Nephron progenitor cell (in vitro differentiated cells): ENCODE data around the gene GALNT18.

Experiments
- DNase-seq: peaks from one replicate; pipeline ENCODE4 v3.0.0; 2021
- H3K27ac Mint-ChIP-seq: 2 replicates; pipeline ENCODE4 v1.8.0; 2021; ENCODE audit warnings: mild to moderate bottlenecking, moderate library complexity, mixed read lengths
- H3K27me3 Mint-ChIP-seq: 2 replicates; pipeline ENCODE4 v1.8.0; 2021; ENCODE audit warnings: mild to moderate bottlenecking, low read depth, mixed read lengths; ENCODE audit not compliant: poor library complexity
- H3K36me3 Mint-ChIP-seq: 2 replicates; pipeline ENCODE4 v1.8.0; 2021; ENCODE audit warnings: low read depth, mixed read lengths
- H3K4me1 Mint-ChIP-seq: 2 replicates; pipeline ENCODE4 v1.8.0; 2021; ENCODE audit warnings: mixed read lengths
- H3K4me3 Mint-ChIP-seq: 2 replicates; pipeline ENCODE4 v1.8.0; 2021; ENCODE audit warnings: mild to moderate bottlenecking, moderate library complexity, mixed read lengths
- H3K9me3 Mint-ChIP-seq: 2 replicates; pipeline ENCODE4 v1.8.0; 2021; ENCODE audit warnings: mild to moderate bottlenecking, moderate library complexity, mixed read lengths
- TF ChIP-seq, protein P1 (sequence below): fragments of 200-600 bp; sonication (generic); IDR thresholded peaks from 2 replicates; pipeline ENCODE4 v1.5.0; 2021; ENCODE audit warnings: antibody characterized with exemption

The GALNT18 gene

DNA sequence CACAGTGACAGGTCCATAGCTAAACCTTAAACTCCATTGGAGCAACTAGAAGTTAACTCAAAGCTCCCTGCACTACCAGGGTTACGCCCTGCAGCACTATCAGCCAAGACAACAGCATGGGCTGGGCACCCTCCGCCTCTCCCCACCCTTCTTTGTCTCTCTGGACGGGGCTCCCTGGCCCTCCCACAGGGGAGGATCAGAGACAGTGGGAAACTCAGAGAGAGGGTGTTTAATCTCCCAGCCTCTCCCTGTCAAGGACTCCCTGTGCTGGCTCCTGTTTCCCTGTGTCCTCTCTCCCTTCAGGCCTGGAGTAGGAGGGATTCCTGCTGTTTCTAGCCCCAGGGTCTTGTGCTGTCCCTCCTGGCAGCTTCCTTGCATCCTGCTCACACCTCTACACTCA is 211.9 kb downstream of the GALNT18 start:
- no peaks in the 10 kb centered on the region for H3K36me3 Mint-ChIP-seq
- TF ChIP-seq, protein P1, sequence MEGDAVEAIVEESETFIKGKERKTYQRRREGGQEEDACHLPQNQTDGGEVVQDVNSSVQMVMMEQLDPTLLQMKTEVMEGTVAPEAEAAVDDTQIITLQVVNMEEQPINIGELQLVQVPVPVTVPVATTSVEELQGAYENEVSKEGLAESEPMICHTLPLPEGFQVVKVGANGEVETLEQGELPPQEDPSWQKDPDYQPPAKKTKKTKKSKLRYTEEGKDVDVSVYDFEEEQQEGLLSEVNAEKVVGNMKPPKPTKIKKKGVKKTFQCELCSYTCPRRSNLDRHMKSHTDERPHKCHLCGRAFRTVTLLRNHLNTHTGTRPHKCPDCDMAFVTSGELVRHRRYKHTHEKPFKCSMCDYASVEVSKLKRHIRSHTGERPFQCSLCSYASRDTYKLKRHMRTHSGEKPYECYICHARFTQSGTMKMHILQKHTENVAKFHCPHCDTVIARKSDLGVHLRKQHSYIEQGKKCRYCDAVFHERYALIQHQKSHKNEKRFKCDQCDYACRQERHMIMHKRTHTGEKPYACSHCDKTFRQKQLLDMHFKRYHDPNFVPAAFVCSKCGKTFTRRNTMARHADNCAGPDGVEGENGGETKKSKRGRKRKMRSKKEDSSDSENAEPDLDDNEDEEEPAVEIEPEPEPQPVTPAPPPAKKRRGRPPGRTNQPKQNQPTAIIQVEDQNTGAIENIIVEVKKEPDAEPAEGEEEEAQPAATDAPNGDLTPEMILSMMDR, result no peak
- no peak overlapping the region for H3K4me3 Mint-ChIP-seq
- peaks cover 34% of the 10 kb centered on the region for H3K4me1 Mint-ChIP-seq
- DNase-seq, result no peak
- H3K27ac Mint-ChIP-seq, result peak overlapping the region; percentile 78
- peaks cover 12% of the 10 kb centered on the region for H3K27me3 Mint-ChIP-seq
- H3K9me3 Mint-ChIP-seq, result no peaks in the 10 kb centered on the region

DNA sequence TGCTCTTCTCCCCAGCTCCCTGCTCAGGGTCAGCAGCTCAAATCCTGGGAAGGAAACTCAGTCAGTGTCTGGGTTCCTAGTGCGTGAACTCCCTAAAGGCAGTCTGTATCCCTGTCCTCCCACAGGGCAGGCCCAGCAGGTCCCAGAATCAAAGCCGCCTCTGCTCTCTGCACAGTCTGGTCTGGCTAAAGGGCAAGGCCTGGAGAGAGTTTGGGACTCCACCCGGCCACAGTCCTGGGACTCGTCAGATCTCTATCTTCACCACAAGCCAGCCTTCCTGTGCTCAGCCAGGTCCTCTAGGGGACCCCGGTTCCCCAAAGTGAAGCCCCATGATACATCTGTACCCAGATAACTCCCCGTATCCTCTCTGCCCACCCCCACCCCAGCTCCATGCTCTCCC is 212.6 kb downstream of the GALNT18 start:
- Mint-ChIP-seq H3K4me3 (no peak overlapping the region), H3K4me1 (peaks cover 40% of the 10 kb centered on the region), H3K27me3 (peaks cover 12% of the 10 kb centered on the region), H3K9me3 (no peaks in the 10 kb centered on the region), H3K27ac (no peak overlapping the region), H3K36me3 (no peaks in the 10 kb centered on the region)
- TF ChIP-seq, protein P1, result no peak
- no peak for DNase-seq

DNA sequence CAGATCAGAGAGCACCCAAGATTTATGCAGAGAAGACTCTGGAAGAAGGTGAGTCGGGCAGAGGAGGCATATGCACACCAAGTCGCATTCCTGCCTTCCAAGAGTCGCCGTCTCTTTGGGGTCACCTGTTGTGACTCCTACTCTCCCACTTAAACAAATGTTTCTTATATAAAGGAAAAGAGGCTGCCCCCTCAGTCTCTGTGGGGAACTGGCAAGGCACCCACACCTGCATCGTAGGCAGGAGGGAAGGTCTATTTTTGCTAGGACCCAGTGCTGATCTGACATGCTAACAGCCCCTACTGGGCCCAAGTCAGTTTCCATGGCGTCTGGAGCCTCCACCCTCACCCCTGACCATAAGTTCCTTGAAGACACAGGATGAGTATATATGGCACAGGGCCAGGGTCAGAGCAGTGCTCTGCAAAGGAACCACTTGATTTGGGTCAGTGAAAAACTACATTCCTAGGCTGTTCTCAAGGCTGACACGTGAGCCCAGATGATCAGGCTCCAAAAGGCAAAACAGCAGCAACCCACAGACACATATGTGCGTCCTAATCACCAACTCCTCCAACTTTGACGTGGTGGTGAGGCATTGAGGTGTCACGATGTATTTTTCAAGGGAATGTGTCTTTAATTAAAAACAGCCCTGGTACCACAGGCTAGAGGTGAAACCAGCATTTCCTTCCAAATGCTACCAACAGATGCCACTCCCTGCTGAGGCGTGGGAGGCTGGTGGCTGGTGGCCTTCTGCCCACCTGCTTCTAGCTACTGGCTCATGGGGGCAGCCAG is 213.2 kb downstream of the GALNT18 start:
- Mint-ChIP-seq H3K27ac (no peak overlapping the region), H3K9me3 (no peaks in the 10 kb centered on the region), H3K4me1 (peaks cover 41% of the 10 kb centered on the region)

DNA sequence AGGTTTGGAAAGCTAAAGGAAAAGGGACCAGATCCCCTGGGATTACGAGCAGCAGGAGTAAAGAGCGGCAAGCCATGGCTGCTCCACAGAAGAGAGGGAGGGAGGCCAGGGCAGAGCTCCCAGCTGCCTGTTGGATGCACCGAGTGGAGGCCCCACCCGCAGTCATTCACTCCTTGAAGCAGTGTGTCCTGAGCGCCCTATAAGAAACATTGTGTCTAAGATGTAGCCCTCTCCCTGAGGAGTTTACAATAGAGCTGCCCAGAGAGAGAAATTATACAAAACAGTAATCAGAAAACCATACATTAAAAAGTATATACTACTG is 214.1 kb downstream of the GALNT18 start:
- TF ChIP-seq, protein P1, result no peak
- Mint-ChIP-seq H3K4me1 (peaks cover 41% of the 10 kb centered on the region), H3K4me3 (no peak overlapping the region), H3K27me3 (peaks cover 12% of the 10 kb centered on the region), H3K9me3 (no peaks in the 10 kb centered on the region), H3K27ac (no peak overlapping the region), H3K36me3 (no peaks in the 10 kb centered on the region)
- DNase-seq, result no peak

More for the DNA sequence above, 213.2 kb downstream of the GALNT18 start:
- H3K36me3 Mint-ChIP-seq, result no peaks in the 10 kb centered on the region
- TF ChIP-seq, protein P1, result no peak
- DNase-seq, result no peak
- peaks cover 9% of the 10 kb centered on the region for H3K27me3 Mint-ChIP-seq
- no peak overlapping the region for H3K4me3 Mint-ChIP-seq

DNA sequence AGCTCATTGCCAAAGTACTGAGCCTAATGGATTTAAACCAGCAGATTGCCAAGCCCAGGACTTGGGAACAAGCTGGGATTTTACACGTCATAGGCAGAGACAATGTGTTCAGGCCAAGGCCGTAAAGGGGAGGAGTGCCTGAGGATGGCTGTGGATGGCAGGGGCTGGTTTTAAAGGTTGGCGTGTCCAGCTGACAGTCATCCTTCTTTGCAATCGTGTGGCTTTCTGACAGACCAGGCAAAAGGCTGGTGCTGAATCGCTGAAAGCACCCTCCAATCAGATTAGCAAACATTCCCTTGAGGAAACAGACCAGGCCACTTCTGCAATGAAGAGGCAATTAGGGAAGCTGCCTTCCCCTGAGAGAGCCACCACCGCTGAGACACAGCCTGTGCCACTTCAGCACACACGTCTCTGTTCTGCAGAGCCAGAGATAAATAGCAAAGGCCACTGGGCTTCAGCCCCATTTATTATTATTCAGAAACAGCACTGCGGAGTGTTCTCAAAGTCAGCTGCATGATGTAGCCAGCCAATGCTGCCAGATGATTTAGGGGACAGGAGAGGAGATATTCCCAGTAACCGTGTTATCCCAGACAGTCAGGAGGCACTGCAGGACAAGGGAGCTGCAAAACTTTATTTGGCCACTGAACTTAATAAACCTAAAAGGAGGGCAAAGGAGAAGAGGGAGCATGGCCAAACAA is 214.6 kb downstream of the GALNT18 start:
- DNase-seq, result no peak
- TF ChIP-seq, protein P1, result no peak
- H3K4me1 Mint-ChIP-seq, result peaks cover 41% of the 10 kb centered on the region
- no peak overlapping the region for H3K4me3 Mint-ChIP-seq
- H3K27me3 Mint-ChIP-seq, result peaks cover 16% of the 10 kb centered on the region
- no peaks in the 10 kb centered on the region for H3K9me3 Mint-ChIP-seq
- H3K36me3 Mint-ChIP-seq, result no peaks in the 10 kb centered on the region
- H3K27ac Mint-ChIP-seq, result peak overlapping the region; percentile 33

DNA sequence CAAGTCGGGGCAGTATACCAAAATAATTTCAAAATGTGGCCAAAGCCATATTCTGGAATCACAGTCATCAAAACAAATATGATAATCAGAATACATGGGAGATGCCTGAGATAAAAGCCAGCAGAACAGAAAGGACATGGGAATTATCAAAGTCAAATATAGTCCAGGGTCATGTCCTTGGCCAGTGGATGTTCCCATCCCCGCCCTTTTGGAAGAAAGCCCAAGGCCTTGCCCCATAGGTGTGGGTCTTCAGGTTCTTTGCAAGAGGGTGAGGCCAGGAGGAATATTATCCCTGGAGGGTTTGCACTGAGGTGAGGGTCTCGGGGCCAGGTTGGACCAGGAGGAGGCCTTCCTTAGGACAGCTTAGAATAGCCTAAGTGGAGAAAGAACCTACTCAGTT is 215.2 kb downstream of the GALNT18 start:
- peaks cover 41% of the 10 kb centered on the region for H3K4me1 Mint-ChIP-seq
- H3K9me3 Mint-ChIP-seq, result no peaks in the 10 kb centered on the region
- TF ChIP-seq, protein P1, result no peak
- no peak for DNase-seq
- H3K27ac Mint-ChIP-seq, result no peak overlapping the region
- H3K4me3 Mint-ChIP-seq, result no peak overlapping the region
- H3K36me3 Mint-ChIP-seq, result no peaks in the 10 kb centered on the region
- H3K27me3 Mint-ChIP-seq, result peaks cover 16% of the 10 kb centered on the region
